GM21381 (cell line): ENCODE data around the gene RAB33A.

Experiments
- ATAC-seq: cut with Tn5 transposase; IDR thresholded peaks from one replicate; pipeline ENCODE4 v1.9.1; 2021; ENCODE audit warnings: mild to moderate bottlenecking, moderate library complexity; ENCODE audit not compliant: unreplicated experiment

RAB33A gene

DNA sequence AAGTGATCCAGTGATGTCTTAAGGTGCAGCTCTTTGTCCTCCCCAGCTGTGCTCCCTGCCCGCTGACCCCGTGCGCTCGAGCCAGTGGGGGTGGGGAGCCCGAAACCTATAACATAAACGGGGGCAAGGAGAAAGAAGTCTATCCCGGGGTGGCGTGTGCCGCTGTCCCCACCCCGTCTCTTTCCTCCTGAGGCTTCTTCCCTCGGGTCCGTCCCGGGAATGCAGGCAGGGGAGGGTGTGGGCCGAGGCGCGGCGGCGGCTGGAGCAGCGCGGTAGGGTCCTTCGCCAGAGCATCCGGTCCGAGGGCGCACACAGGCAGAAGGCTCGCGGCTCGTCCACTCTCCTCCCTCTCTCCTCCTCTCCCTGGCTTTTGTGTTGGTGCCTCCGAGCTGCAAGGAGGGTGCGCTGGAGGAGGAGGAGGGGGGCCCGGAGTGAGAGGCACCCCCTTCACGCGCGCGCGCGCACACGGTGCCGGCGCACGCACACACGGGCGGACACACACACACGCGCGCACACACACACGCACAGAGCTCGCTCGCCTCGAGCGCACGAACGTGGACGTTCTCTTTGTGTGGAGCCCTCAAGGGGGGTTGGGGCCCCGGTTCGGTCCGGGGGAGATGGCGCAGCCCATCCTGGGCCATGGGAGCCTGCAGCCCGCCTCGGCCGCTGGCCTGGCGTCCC is at the start of gene RAB33A:
Gene RAB33A (plus strand): TSS at position 517 of the 681 bp plus-strand sequence. CDS start 101 bp downstream, at position 618.
- peak; percentile 3 for ATAC-seq

DNA sequence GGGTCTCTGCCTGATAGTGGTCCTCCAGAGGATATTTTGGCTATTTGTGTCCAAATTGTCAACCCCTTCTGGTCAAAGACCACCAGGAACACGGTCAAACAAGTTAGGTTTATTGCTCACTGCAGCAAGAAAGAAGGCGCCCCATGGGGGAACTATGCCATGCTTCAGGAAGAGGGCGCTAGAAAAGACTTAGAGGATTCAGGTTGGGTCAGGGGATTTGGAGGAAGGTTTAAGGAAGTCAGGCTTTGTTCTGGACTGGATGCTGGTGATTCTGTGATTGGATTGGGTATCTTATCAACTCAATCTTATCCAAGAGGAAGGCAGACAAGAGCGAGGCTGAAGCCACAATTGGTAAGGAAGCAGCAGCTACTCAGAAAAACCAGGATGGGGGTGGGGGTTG is 47.2 kb upstream of the RAB33A start:
- ATAC-seq, result no peak

DNA sequence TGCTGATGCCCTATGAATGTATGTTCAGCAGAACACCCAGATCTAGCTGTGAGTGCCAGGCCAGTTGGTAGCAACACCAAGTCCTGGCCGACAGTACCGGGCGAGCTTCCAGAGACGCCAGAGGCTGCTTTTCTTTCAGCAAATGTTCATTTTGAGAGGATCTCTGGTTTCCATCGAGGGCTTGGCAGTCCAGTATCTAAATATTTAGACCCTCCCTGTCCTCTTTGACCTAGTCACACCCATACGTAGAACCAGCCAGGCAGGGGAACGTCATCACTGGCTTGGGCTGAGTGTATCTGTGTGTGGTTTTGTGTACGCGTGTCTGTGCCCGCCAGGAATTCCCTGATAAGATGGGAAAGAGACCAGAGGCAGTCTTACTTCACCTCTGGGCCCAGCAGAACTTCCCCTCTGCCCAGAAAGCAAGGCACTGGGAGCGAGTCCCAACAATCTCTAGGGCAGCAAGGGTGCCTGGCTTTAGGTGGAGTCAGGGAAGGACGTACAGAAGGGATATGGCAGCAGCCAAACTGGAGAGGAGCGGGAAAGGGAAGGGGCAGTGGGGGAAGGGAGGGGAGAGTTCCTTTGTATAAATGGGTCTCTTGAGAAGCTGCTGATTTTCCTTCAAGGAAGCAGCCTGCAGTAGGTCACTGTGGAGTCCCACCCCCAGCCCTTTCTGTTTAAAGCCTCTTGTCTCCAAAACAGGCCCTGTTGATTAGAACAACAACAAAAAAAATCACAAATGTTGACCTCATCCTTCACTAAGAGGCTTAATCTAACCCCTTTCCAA is 46.5 kb upstream of the RAB33A start:
- ATAC-seq, result no peak

DNA sequence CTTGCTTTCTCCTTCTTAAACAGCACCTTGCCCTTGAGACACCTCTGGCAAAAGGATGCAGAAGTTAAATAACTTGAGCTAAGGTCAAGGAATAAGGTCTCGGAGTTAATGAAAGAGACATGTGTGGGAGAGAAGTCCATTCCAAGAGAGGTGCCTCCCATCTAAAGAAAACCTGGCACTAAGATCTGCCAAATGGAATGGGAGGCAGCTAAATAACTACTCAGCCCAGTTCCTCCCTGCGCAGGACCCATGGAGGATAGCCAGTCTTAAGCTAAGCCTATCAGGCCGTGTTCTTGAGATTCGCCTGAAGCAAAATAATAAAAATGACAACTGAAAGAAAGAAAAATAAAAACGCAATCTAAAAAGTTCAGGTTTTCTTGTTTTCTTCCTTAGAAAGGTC is 40.8 kb upstream of the RAB33A start:
- no peak for ATAC-seq

DNA sequence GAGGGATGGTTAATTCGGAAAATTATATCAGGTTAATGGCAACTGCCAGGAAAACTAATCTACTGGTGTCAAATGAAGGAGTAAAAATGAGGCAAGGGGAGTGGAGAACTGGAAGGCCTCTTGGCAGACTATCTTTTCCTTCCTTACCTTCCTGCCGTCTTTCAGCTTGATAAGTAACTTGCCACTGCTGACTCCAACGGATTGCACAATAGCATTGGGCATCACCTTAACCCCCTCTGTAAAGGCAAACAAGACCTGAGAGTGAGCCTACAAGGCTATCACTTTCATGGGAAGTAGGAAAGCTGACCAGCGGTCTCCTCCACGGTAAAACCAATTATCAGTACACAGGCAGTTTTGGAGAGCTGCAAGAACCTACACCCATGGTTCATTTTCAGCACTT is 35.3 kb upstream of the RAB33A start:
- no peak for ATAC-seq

DNA sequence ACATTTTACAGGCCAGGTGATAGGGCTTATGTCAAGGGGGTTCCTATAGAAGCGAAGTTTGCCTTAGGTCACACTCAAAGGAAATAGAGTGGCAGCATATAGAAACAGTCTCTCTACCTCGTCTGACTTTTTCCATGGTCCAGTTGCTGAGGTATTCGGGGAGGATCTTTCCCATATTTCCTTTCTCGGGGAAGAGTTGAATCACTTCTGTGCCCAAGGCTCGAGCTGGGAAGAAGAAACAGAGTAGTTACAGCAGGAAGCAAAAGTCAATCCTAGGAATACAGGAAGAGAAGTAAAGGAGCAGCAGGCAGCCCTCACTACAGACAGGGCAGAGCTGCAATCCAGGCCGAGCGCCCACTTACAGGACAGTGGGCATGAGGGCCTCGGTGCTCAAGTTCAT is 34.8 kb upstream of the RAB33A start:
- ATAC-seq, result no peak

DNA sequence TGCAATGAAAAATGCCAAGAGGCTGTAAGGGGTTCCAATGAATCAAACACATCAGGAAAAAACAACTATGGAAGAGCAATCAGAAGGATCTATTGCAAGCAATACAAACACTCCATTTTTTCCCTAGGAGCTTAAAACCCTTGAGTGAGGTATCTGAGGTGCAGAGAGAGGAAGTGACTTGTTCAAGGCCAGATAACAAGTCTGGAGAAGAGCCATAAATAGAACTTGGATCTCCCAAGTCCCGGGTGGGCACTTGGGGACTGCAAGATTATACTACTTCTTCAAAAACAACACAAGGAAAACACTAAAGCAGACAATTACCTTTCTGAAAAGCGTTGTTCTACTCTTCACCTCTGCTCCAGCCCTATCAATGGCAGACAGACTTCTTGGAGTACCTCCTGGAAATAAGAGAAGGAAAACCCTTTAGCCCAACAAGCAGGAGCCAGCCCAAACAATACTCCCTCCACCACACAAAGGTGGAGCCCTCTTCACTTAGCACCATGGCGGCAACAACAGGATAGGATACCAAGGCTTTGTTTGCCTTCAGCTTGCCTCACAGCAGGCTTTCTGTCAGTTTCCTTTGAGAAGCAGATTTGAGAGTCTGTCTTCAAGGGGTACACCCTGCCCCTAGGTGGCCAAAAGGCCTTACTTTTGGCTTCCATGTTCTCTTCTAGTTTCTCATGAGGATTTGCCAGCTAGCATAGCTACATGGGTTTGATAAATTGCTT is 32.1 kb upstream of the RAB33A start:
- ATAC-seq, result no peak

DNA sequence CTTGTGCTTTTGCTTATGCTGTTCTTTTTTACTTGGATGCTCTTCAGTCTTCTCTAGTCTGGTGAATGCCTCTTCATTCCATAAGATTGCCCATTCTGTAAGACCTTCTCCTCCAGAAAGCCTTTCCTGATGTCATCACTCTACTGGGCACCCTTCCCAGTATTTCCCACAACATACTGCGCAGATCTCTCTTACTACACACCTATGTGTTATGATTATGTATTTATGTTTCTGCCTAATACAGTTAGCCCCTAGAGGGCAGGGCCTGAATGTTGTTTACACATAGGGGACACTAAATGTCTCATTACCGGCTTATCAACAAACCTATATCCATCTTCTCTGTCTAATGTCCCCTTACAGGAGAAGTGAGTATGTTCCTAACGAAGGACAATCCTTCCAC is 27.3 kb upstream of the RAB33A start:
- ATAC-seq, result no peak

DNA sequence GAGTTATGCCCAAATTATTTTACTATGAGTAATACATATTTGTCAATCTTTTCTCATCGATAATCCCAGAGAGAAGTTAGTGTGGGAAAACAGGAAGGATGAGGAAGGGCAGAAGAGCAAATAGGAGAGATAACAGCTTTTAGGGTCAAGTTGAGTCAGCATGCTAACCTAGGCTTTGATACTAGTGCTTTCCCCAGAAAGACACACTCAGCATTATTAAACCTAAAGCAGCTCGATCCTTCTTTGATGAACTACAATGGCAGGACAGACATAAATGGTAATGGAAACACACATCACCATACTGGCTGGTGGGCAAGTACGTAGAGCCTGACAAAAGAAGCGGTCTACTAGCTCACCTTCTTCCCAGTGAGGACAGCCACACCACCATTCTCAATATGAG is 26.6 kb upstream of the RAB33A start:
- ATAC-seq, result no peak

DNA sequence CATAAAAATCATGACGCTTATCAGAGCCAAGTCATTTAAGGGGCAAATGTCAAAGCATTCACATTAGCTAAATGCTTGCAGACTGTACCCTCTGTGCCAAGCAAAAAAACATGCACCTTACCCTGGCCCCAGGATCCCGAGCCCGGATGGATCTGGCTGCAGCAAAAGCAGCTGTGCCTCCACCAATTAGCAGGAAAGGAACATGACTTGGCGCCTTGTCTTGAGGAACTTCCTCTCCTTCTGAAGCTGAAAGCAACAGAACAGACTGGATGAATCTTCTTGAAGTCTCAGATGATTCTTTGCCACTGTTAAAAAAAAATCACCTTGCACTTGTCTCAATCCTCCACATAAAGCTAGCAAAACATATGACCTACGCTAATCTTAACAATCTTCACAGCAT is 24.1 kb upstream of the RAB33A start:
- ATAC-seq, result no peak

DNA sequence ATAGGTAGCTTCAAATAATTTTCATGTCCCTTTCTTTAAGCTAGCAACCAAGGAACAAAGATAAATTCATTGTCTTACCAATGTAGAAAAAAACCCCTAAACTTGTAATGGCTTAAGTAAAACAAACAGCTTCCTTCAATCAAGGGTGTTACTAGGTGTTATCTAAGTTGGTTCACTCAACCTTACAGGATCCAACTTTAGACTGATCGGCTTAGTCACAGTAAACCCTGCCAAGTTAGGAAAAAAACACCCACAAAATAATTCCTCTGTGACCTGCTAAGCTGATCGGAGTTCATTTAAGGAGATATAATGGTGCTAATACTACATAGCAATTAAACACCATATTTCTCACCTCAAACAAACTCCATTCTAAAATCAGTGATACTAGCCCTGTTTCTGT is 16.2 kb upstream of the RAB33A start:
- ATAC-seq, result no peak

DNA sequence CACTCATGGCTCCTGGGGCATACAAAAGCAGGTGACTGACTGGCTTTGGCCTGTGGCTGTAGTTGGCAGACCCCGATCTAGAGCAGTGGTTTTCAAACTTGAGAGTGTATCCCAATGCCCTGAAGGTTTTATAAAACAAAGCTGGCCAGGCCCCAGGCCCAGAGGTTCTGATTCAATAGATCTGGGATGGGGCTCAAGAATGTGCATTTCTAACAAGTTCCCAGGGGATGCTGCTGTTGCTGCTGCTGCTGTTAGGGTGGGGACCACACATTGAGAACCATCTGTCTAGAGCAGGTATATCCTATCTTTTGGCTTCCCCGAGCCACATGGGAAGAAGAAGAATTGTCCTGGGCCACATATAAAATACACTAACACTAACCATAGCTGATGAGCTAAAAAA is 13.5 kb upstream of the RAB33A start:
- no peak for ATAC-seq

DNA sequence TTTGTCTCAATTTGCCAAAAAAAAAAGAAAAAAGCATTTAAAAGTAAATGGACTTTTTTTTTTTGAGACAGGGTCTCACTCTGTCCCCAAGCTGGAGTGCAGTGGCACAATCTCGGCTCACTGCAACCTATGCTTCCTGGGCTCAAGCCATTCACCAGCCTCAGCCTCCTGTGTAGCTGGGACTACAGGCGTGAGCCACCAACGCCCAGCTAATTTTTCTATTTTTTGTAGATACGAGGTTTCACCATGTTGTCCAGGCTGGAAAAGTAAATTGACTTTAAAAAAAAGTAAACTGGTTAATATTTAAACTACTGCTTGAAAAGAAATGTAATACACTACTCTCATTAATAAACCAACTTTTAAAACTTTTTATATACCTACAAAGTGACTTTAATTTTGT is 12.0 kb upstream of the RAB33A start:
- ATAC-seq, result no peak

DNA sequence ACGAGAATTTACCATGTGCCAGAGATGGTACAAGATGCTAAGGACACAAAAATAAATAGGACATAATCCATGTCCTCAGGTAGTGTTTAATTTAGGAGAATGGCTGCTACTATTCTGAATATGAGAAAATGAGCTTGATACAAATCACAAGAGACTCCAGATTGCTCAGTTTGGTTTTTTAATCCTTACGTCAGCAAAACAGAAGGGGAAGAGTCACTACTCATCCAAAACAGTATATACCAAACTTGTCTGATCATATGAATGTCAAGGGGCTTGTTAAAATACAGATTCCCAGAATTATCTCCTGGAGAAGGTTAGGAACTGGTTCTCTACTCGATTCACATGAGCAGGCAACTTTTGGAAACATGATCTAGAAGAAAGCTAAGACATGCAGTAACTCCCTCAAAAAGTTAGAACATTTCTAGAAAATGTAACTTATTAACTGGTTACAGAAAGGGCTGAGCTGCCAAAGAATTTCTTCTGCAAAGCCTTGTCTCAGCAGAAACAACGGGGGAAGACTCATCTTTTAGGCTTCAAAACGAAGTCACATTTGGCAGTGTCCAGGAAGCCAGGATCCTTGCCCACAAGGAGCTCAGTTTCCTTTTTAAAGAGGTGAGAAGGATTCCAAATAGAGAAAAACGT is 9.5 kb upstream of the RAB33A start:
- no peak for ATAC-seq

DNA sequence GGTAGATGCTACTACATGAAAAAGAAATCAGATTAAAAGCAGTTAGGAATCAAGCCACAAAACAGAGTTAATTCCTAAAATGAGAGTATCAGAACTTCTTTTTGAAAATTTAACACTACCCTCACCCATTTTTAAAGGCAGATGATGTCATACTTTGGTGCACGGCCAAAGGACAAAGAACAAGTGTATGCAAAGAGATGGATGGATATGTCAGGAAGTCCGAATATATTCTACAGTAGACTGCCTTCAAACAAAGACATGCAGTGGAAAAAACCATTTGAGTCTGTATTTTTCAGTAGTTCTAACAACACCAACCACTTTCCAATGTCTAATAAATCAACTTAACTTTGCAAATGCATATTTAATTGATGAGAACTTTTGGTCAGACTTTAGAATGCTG is 8.4 kb upstream of the RAB33A start:
- ATAC-seq, result no peak

DNA sequence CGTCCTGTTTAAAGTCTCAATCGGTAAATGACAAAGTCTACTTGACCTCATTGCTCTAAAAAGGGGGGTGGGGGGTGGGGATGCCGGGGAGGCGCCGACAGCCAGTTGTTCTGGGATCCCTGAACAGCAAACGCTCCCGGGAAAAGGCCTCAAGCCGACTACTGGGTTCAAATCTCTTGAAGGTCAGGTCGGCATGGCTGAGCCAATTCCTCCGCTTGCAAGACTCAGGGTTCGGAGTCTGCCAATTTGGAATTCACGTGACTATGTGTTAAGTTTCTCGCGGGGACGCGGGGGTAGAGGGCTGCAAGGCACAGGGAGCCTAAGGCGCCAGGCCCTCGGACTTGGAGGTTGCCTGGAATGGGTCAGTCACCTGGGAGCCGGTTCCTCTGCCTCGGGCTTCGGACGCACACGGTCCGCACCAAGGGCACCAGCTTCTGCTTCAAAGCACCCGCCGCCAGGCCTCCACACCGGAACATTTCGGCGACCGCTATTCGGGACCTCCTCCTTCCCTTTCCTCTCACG is 6.5 kb upstream of the RAB33A start:
- ATAC-seq, result no peak

DNA sequence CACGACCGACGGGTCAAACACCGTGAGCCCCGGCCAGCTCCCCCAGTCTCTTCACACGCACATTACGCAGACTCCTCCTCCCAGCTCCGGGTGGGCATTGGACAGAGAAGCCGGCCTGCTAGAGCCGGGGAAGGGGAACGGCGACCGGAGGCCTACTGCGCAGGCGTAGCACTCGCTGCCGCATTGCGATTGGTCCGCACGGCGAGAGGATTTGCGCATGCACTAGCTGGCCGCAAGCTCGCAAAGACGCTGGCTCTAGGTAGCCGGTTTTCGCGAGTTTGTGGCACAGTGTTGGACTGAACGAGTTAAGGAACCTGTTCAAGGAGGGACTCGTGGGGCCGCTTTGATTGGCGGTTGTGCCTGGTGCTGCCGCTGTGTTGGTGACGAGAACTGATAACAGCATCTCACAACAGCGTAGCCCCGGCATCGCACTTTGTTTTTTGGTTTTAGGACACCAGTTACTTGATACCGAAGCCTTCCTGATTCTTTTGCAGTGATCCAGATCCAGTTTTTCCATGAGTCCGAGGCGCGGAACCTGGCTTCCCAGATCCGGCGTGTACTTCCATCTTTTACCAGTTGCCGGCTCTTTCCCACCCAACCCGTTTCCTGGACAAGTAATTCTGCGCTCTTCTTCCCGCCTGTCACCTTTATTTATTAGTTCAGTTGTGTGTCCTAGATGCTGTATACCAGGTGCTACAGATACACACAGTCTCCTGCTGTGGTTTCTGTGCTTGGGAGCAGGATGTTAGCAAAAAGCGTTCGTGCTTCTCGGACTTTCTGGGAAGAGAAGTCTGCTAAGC is 5.9 kb upstream of the RAB33A start, which contains the start of gene AIFM1:
Gene AIFM1 (minus strand): TSS at position 139 of the 800 bp plus-strand sequence. CDS start 185 bp downstream, outside the sequence.
- ATAC-seq, result peak; percentile 91

DNA sequence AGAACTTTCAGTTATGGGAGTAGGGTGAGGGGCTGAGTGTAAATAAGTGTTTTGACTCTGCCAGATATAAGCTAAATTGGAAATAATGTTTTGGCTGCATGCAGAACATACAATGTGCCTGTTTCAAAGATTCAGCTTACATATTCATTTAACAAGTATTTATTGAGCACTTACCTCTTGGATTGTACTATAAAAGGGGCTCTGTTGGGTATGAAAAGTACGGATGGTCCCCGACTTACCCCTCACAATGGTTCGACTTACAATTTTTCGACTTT is 5.3 kb upstream of the RAB33A start:
- ATAC-seq, result no peak

DNA sequence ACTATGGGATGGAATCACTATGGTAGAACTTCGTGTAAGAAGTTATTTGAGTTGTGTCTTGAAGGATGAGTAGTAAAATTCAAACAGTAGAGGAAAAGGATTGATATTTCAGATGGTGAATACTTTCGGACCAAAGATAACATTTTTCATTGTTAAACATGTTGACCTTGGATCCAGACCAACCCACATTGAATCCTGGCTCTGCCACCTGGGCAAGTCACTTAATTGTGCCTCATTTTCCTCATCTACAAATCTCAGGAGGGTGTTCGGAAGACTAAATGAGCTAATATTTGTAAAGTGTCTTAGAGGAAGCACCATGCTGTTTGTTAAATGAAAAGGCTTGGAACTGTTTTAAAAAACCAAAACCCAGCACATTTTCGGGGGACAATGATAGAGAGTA is 4.7 kb upstream of the RAB33A start:
- no peak for ATAC-seq

DNA sequence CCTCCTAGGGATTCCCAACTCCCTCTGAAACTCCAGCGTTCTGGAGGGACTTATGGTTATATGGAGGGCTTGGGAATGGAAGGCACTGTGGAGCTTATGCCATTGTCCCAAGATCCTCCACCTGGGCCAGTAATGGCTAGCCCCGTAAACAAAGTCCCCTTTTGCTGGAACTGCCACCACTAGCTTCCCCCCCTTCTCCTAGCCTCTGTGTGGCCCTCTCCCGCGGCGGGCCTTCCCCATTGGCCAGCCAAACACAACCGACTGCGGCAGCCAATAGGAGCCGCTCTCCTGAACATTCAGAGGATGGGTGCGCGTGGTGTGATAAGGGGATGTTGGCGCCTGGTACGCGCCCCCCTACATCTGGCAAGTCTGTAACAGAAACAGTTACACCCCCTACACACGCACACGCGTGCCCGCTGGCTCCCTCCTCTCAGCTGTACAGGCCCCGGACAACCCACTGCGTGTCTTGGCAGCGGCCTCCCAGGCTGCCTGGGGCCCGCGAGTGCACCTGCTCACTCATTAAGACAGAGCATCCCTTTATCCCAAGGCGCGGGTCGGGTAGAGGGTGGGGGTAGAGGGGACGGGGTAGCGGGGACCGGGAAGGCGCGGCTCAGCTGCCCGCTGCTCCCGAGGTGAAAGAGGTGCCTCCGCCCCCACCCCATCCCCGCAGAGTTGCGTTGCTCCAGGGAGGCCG is 863 bp upstream of the RAB33A start:
- peak; percentile 70 for ATAC-seq
